NCI-H510A (cell line): ENCODE data around the gene CCDC92.
A peak's percentile ranks its signal among the peaks of the same experiment; 100 is the strongest.

ENCODE experiments used
- DNase-seq: peaks from one replicate; lab custom pipeline; 2025; lab: John Stamatoyannopoulos, UW

CCDC92 gene

DNA sequence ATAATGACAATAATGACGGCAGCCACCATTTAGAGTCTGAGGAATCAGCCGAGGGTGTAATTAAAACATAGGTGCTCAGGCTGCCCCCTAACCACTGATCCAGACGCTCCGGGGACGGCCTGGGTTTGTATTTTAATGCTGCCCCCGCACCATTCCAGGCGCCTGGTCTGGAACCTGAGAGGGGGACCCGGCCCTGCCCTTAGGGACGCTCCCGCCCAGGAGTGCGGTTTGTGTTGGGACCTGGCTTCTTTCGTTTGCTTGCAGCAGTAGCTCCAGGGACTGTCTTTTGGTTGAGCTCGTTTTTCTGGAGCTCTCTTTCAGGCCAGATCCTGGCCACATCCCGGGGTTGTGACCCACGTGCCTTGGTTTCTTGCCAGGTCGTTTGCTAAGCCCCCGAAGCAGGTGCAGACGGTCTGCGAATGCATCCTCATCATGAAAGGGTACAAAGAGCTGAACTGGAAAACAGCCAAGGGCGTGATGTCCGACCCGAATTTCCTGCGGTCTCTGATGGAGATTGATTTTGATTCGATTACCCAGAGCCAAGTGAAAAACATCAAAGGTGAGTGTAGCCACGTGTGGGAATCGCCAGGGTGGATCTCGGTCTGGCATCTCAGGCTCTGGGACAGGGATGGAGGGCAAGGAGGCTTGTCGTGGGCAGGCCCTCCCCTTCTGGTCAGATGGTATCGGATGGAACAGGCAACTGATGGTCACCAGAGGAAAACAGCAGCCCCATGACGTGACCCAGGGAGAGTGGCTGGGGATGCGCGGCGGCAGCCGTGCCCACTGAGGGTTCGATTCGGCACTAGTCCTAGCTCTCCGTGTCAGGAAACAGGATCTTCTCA lies 63.5 kb downstream of the CCDC92 start:
- no peak for DNase-seq

GRCh38 chr12:123907726-123908476 lies 64.7 kb downstream of the CCDC92 start:
- no peak for DNase-seq

DNA sequence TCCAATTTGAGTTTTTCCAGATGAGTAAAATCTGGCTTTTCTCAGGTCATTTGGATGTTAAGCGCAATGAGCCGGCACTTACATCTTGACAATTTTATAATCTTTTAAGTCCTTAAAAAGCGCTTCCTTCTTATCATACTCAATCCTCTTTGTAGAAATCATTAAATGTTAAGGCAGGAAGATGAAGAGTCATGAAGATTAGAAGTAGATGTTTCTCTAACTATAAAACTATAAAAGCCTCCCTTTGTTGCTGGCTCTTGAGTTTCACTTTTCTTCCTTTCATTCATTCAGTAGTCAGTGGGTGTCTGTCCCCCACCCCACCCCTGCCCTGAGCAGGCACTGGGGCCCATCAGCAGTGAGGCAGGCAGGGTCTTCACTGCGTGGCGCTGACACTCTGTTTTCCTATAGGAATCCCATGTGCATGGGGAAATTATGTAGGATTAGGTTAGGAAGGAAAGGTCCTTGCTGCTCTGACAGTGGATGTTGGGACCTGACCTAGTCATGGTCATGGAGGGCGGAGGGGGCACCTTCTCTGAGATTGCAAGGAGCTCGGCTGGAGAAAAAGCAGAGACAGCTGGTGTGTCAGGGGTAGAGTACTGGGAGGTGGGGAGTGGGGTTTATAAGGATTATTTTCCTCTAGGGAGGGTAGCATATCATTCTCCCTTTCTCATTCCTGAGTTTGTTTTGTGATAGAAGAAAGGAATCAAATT lies 65.8 kb downstream of the CCDC92 start:
- no peak for DNase-seq

DNA sequence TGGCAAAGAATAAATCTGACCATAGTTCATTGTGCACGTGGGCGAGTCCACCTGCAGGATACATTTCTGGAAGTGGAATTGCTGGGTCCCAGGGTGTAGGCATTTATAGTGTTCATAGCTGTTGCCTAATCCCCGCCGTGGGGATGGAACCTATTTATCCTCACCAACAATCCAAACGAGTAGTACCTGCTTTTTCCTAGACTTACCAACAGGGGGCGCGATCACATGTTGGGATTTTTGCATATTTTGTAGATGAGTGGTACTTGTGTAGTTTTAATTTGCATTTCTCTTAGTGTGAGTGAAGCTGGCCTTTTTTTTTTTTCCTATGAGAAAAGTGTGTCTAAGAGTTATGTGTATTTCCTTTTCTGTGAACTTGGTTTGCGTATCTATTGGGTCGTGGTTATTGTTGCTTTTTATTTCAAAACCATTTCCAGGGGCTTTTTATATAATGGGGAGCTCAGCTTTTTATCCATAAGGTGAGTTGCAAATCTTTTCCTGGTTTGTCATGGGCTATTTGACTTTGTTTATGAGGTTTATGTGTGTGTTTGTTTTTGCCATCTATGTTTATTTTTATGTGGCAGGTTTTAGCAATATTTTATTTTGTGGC lies 67.2 kb downstream of the CCDC92 start:
- peak; percentile 20 for DNase-seq

GRCh38 chr12:123903301-123904065 lies 69.1 kb downstream of the CCDC92 start:
- no peak for DNase-seq

DNA sequence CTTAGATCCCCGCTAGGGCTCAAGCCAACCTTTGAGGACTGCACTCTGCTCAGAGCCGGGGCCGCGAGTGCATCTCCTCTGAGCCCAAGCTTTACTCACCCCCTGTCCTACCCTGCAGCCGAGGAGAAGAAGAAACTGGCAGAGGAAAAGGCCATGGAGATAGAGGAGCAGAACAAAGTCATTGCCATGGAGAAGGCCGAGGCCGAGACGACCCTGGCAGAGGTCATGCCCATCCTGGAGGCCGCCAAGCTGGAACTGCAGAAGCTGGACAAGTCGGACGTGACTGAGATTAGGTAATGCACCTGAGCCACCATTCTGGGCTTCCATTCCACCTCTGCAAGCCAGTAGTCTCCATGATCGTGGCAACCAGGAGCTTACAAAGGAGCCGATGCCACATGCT lies 69.8 kb downstream of the CCDC92 start:
- no peak for DNase-seq

GRCh38 chr12:123900871-123901376 lies 71.7 kb downstream of the CCDC92 start:
- peak; percentile 41 for DNase-seq

GRCh38 chr12:123899368-123899767 lies 73.3 kb downstream of the CCDC92 start:
- no peak for DNase-seq

DNA sequence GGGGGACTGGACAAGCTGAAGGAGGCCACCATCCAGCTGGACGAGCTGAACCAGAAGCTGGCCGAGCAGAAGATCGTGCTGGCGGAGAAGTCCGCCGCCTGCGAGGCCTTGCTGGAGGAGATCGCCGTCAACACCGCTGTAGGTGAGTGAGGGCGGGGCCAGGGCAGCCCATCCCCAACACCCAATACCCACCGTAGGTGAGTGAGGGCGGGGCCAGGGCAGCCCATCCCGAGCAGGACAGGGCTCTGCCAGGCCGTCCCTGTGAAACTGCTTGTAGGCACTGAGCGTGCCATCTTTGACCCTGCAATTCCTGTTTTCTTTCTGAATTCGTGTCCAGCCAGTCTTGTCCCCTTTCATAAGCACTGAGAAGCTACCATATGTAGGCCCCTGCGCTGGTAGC lies 74.0 kb downstream of the CCDC92 start:
- no peak for DNase-seq

GRCh38 chr12:123897221-123897620 lies 75.4 kb downstream of the CCDC92 start:
- no peak for DNase-seq

DNA sequence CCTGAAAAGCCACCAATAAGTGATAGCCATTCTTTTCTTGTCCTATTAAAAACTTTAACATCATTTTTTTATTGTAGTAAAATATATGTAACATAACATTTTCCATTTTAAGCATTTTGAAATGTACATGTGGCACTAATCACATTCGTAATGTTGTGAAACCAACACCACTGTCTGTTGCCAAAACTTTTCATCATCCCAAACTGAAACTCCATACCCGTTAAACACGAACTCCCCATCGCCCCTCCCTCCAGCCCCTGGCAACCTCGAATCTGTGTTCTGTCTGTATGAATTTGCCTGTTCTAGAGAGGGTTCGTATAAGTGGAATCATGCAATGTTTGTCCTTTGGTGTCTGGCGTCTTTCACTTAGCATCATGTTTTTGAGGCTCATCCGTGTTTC lies 75.9 kb downstream of the CCDC92 start:
- no peak for DNase-seq

DNA sequence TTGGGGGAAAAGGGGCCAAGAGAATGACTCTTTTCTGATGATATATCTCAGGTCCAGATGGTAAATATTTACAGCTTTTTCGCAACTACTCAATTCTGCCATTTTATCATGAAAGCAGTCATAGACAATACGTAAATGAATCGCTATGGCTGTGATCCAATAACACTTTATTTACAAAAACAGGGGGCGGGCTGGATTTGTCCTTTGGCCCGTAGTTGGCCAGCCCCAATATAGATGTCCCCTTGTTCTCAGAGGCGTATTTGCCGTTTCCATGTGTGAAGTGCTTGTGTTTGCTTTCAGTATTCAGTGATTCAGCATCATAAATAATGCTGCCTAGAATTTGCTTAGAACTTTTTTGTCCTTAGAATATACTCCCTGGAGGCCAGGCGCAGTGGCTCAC lies 77.2 kb downstream of the CCDC92 start:
- no peak for DNase-seq

- no peak for DNase-seq
Observed at GRCh38 chr12:123894823-123895345, 77.7 kb downstream of the CCDC92 start.

DNA sequence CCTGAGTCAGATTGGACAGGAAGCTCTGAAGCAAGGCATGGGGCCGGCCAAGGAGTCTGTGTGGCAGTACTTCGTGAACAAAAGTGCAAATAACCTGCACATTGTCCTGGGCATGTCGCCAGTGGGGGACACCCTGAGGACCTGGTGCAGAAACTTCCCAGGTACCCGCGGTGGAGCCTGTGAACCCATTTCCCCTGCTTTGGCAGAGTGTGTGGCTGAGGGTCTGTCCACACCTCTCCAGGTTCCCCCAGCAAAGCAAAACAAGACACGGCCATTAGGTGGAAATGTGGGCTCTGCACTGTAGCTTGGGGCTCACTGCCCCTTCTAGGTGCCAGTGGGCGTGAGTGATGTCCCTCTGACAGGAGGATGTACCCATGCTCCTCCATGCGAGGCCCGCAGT lies 79.4 kb downstream of the CCDC92 start:
- no peak for DNase-seq

- no peak for DNase-seq
Observed at GRCh38 chr12:123892853-123893252, 79.8 kb downstream of the CCDC92 start.

DNA sequence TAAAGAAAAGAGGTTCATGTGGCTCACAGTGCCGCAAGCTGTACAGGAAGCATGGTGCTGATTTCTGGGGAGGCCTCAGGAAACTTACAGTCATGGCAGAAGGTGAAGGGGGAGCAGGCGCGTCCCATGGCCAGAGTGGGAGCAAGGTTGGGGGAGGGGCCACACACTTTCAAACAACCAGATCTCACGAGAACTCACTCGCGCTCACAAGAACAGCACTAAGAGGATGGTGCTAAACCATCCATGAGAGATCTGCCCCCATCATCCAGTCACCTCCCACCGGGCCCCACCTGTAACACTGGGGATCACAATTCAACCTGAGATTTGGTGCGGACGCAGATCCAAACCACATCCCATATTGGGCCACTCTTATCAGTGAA lies 80.5 kb downstream of the CCDC92 start:
- no peak for DNase-seq

DNA sequence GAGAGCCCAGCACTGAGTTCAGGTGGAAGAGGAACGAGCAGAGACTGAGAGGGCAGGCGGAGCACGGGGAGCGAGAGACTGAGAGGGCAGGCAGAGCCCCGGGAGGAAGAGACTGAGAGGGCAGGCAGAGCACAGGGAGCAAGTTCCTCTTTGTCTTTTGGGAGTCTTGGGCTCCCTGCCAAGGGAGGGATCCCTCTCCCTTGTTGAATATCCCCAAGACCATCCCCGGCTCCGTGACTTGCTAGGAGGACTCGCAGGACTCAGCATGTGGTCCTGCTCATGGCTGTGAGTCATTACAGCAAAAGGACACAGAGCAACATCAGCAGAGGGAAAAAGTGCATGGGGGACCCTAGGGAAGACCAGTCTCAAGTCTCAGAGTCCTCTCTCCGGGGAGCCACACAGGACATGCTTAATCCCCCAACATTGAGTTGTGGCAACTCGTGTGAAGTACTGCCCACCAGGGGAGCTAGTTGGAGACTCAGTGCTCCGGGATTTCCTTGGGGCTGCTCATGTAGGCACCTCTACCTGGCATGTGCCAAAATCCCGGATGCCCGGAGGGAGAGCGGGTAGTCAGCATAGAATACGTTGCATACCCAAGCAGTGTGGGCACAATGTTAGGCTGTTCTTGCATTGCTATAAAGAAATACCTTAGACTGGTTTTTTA lies 81.0 kb downstream of the CCDC92 start:
- DNase-seq = no peak

- DNase-seq = no peak
Observed at GRCh38 chr12:123891011-123891410, 81.6 kb downstream of the CCDC92 start.

- DNase-seq = no peak
Observed at GRCh38 chr12:123890536-123890902, 82.1 kb downstream of the CCDC92 start.

DNA sequence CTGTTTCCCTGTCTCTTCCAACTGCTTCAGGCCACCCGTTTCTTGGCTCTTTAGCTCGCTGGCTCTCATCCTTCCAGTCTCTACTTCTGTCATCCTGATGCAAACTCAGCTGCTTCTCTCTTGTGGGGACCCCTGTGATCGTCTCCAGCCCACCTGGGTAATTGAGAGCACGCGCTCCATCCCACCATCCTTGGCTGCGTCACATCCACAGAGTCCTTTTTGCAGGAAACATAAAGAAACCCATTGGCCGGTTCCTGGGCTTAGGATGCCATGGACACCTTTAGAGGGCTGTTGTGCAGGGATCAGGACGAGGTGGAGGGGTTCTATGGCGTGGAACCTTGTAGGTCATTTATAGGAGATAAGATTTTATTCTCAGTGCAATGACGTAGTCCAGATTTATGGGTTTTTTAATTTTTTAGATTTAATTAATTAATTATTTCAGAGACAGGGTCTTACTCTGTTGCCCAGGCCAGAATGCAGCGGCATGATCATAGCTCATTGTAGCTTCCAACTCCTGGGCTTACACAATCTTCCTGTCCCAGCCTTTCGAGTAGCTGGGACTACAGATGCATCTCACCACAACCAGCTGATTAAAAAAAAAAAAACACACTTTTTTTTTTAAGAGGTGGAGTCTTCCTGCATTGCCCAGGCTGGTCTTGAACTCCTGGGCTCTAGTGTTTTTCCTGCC lies 82.6 kb downstream of the CCDC92 start:
- DNase-seq = no peak
